GM12874 (cell line): Measurements from ENCODE around the gene PSMD8.

Experiments used
- CTCF ChIP-seq: IDR thresholded peaks from 2 replicates; pipeline ENCODE4 v1.5.1; 2011; ENCODE audit warnings: low read depth, mild to moderate bottlenecking, control low read depth, low read length, moderate library complexity; ENCODE audit not compliant: insufficient read depth

PSMD8 gene

GRCh38 chr19:38391911-38392464 is 17.6 kb downstream of the PSMD8 start:
- no peak for TF ChIP-seq CTCF

- TF ChIP-seq CTCF, result no peak
Observed at GRCh38 chr19:38392707-38393308, 18.4 kb downstream of the PSMD8 start.

- TF ChIP-seq CTCF, result no peak
Observed at GRCh38 chr19:38394488-38394887, 20.1 kb downstream of the PSMD8 start.

- TF ChIP-seq CTCF, result no peak
Observed at GRCh38 chr19:38395381-38396114, 21.2 kb downstream of the PSMD8 start.

GRCh38 chr19:38399081-38399480 is 24.7 kb downstream of the PSMD8 start:
- TF ChIP-seq CTCF, result no peak

GRCh38 chr19:38399537-38399936 is 25.2 kb downstream of the PSMD8 start:
- TF ChIP-seq CTCF, result no peak

GRCh38 chr19:38400361-38400760 is 26.0 kb downstream of the PSMD8 start:
- TF ChIP-seq CTCF, result no peak
